ENCODE results near the gene HDAC5.
"Not testable (repeated sequence)": the region's sequence is repeated elsewhere in the genome, so short reads cannot be mapped to it uniquely, and the experiment has no call there.

Gene HDAC5

GRCh38 chr17:44066204-44066930 lies 57.1 kb downstream of the HDAC5 start, which contains the start of gene LSM12:
TSS of gene LSM12 (minus strand) at chr17:44066671. CDS start at chr17:44066587, 84 bp downstream.
- DNase-seq = peak; percentile 91 to 93

- no peak for DNase-seq
Observed at GRCh38 chr17:44065668-44066203, 57.7 kb downstream of the HDAC5 start.

- DNase-seq = no peak
Observed at GRCh38 chr17:44063704-44064639, 59.5 kb downstream of the HDAC5 start.

GRCh38 chr17:44062871-44063270 lies 60.6 kb downstream of the HDAC5 start:
- DNase-seq = no peak

GRCh38 chr17:44061446-44061845 lies 62.0 kb downstream of the HDAC5 start:
- DNase-seq = no peak

GRCh38 chr17:44059101-44059892 lies 64.1 kb downstream of the HDAC5 start:
- no peak for DNase-seq

- DNase-seq = no peak
Observed at GRCh38 chr17:44053125-44053872, 70.1 kb downstream of the HDAC5 start.

- peak; percentile 94 to 95 for DNase-seq
Observed at GRCh38 chr17:44049294-44050060, 74.0 kb downstream of the HDAC5 start.

- not testable (repeated sequence) for DNase-seq
Observed at GRCh38 chr17:44046893-44047292, 76.5 kb downstream of the HDAC5 start.

GRCh38 chr17:44045486-44045885 lies 78.0 kb downstream of the HDAC5 start:
- no peak for DNase-seq

- DNase-seq = no peak
Observed at GRCh38 chr17:44044071-44044470, 79.4 kb downstream of the HDAC5 start.

- DNase-seq = no peak
Observed at GRCh38 chr17:44043272-44043696, 80.2 kb downstream of the HDAC5 start.

GRCh38 chr17:44039829-44040635 lies 83.4 kb downstream of the HDAC5 start:
- DNase-seq = no peak

- DNase-seq = no peak
Observed at GRCh38 chr17:44038604-44039011, 84.8 kb downstream of the HDAC5 start.

- no peak for DNase-seq
Observed at GRCh38 chr17:44037471-44037870, 86.0 kb downstream of the HDAC5 start.

- DNase-seq = not testable (repeated sequence)
Observed at GRCh38 chr17:44034688-44035087, 88.8 kb downstream of the HDAC5 start.

- DNase-seq = no peak
Observed at GRCh38 chr17:44033861-44034408, 89.5 kb downstream of the HDAC5 start.

- DNase-seq = no peak
Observed at GRCh38 chr17:44030482-44030881, 93.0 kb downstream of the HDAC5 start.

- no peak for DNase-seq
Observed at GRCh38 chr17:44029736-44030135, 93.7 kb downstream of the HDAC5 start.

Data from SHP77 (cell line).